Forelimb muscle (tissue), 1 donor: ENCODE data around the gene SLC5A9. TPM values are rescaled to one million over a fixed set of nuclear protein-coding genes. Genes with fewer than 3 reads are reported as not detected.

ENCODE experiments used
- polyA plus RNA-seq: library from polyadenylated mRNA; unstranded; fragments of 120-200 nt; gene quantifications from one replicate; pipeline ENCODE4 v1.2.1, GENCODE V29; 2013; ENCODE audit not compliant: insufficient read length

The SLC5A9 gene
- polyA plus RNA-seq, 1 donor: 2.0 TPM

Other genes starting within 250 kb of the SLC5A9 start
- 3.8 TPM for gene TRABD2B, start 225.3 kb upstream of the SLC5A9 start, polyA plus RNA-seq
- 8.4 TPM for gene SPATA6, start 249.5 kb downstream of the SLC5A9 start, polyA plus RNA-seq